SH-SY5Y (cell line): Measurements from ENCODE around the gene DCBLD1.

ENCODE experiments used
- GATA2 ChIP-seq: IDR thresholded peaks from 2 replicates; pipeline ENCODE4 v1.6.1; 2011; ENCODE audit warnings: mild to moderate bottlenecking, low read depth, low read length
- GATA3 ChIP-seq: IDR thresholded peaks from 2 replicates; pipeline ENCODE4 v1.6.1; 2011; ENCODE audit warnings: low read depth, mild to moderate bottlenecking, low read length, moderate library complexity

The DCBLD1 gene

DNA sequence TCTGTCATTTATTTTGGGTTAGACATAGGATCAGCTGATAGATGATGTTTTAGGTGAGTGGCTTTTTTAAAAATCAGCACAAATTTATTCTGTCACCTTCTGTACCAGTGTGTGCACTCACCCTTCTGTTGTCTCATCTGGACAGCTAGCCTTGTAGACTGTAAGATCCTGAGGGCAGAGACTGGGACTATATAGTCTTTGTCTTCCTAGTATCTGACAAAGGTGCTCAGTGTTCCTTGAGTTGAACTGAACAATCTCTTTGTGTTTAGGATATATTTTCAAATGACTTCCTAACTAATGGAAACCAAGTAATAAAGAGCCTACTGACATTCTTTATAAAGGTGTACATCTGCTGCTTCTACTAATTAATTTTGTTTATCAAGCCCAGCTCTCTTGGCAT is 3.0 kb downstream of the DCBLD1 start:
- TF ChIP-seq GATA2, result no peak
- TF ChIP-seq GATA3, result no peak

DNA sequence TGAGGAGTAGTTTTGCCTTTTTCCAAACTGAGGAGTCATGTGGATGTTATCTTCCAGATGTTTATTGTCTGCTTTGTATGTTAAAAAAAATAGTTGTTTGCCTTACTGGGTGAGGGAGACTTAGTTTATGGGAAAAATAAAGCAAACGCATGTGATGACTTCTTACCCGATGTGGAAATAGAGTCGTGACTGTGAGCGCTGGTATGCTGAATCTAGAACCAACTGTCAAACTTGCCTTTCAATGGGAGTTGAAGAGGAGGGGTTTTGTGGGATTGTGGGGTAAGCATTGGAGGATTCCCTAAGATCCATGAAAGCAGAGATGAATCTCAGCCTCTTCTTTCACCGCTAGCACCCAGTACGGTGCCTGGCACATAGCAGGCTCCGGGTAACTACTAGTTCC is 5.3 kb downstream of the DCBLD1 start:
- TF ChIP-seq GATA2 (no peak), GATA3 (no peak)

DNA sequence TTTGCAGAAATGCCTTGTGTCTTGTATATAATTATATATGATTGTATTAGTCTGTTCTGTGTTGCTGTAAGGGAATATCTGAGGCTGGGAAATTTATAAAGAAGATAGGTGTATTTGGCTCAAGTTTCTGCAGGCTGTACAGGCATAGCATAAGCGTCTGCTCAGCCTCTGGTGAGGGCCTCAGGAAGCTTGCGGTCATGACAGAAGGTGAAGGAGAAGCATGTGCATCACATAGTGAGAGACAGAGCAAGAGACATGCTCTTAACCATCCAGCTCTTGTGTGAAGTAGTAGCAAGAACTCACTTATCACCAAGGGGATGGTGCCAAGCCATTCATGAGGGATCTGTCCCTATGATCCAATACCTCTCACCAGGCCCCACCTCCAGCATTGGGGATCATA is 6.5 kb downstream of the DCBLD1 start:
- TF ChIP-seq GATA3, result no peak
- TF ChIP-seq GATA2, result no peak

DNA sequence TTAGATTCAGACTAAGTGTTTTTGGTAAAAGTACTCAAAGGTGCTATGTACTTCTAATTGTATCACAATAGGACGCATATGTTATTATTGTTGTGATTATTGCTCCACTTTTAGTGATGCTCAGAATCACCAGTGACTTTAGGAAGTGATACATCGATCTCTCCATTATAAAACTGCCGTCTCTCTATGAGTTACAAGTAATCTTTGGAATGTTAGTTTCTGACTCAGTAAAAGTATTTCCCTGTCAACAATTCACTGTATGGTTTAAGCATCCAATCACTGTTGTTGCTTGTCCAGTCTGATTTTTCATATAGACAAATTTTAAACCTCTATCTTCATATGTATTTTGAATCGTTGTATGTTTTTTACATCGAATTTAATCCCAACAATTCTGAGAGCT is 9.4 kb downstream of the DCBLD1 start:
- TF ChIP-seq GATA2, result no peak
- no peak for TF ChIP-seq GATA3

- TF ChIP-seq GATA2, result no peak
- no peak for TF ChIP-seq GATA3
These were observed 11.0 kb downstream of the DCBLD1 start for GRCh38 chr6:117493470-117493869.

DNA sequence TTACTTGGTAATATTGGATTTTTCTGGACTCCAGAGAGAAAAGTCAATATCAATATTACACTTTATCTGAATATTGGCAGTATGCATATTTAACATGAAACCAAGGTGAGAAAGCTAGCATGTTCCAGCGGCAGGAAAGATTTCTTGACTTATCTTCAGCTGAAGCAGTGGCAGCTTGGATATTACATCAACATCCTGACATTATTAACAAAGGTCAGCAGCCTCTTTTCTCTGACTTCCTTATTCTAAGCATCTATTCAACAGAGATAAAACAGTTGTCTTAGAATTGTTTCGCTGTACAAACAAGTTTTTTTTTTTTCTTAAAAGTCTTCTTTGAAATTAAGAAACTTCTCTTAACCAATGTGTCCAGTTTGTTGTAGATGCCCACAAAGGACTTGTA is 11.8 kb downstream of the DCBLD1 start:
- no peak for TF ChIP-seq GATA2
- TF ChIP-seq GATA3, result no peak

- TF ChIP-seq GATA2 (no peak), GATA3 (no peak)
These were observed 12.3 kb downstream of the DCBLD1 start for GRCh38 chr6:117494694-117495318.

- TF ChIP-seq GATA2 (no peak), GATA3 (no peak)
These were observed 13.0 kb downstream of the DCBLD1 start for GRCh38 chr6:117495425-117495824.

- no peak for TF ChIP-seq GATA3
- no peak for TF ChIP-seq GATA2
These were observed 13.4 kb downstream of the DCBLD1 start for GRCh38 chr6:117495869-117496268.

- TF ChIP-seq GATA3 (no peak), GATA2 (no peak)
These were observed 14.0 kb downstream of the DCBLD1 start for GRCh38 chr6:117496383-117496990.

- TF ChIP-seq GATA3, result no peak
- TF ChIP-seq GATA2, result no peak
These were observed 14.8 kb downstream of the DCBLD1 start for GRCh38 chr6:117497237-117497636.

DNA sequence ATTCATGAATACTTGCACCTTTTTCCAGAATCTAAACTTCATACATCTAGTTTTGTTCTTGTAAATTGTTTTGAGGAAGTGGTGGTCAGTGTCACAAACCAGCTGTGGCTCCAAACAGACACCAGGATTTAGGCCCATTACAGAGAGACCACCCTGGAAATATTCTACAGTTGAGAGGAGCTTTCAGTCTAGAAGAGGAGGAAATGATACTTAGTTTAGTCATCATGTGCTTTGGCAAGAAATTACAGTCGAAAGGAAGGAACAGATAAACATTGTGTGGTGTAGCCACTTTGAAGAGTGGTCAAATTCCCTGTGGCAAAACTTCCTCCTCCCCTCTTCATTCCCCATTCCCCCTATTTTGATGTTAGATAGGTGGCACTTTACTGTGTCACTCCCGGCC is 15.7 kb downstream of the DCBLD1 start:
- TF ChIP-seq GATA3 (no peak), GATA2 (no peak)

DNA sequence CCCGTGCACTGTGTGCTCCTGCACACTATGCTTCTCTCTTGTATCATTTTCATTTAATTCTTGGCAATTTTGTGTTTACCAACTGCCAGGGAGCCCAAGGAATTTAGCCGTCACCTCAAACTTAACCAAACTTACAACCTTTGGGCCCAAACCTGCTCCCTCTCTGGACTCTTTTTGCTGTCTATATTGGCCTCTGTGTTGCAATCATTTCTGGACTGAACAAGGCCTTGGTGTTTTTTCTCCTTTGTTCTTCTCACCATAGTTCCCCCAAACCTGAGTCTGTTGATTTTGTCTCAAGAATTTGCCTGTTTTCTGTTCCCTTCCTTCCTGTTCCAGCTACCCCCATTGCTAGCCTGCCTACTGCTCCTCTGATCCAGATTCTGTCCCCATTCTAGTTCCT is 19.2 kb downstream of the DCBLD1 start:
- TF ChIP-seq GATA3, result no peak
- TF ChIP-seq GATA2, result no peak

DNA sequence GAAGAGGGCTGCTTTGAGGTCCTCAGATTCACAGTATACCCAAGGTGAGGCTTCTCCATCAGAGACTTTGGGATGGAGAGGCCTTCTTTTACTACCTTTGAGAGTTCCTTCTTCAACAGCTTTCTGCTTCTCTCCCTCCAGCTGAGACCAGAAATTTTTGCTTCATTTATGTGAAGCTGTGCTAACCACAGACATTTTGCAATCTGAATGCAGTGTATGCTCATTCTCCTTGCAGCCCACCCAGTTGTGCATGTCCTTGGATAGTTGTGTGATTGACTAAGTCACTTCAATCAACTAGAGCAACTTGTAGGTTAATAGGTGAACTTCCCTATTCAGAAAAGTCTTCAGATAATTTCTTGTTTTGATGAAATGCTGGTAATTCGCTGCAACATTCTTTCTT is 20.1 kb downstream of the DCBLD1 start:
- TF ChIP-seq GATA3 (no peak), GATA2 (no peak)

GRCh38 chr6:117503211-117503610 is 20.7 kb downstream of the DCBLD1 start:
- no peak for TF ChIP-seq GATA2
- no peak for TF ChIP-seq GATA3

DNA sequence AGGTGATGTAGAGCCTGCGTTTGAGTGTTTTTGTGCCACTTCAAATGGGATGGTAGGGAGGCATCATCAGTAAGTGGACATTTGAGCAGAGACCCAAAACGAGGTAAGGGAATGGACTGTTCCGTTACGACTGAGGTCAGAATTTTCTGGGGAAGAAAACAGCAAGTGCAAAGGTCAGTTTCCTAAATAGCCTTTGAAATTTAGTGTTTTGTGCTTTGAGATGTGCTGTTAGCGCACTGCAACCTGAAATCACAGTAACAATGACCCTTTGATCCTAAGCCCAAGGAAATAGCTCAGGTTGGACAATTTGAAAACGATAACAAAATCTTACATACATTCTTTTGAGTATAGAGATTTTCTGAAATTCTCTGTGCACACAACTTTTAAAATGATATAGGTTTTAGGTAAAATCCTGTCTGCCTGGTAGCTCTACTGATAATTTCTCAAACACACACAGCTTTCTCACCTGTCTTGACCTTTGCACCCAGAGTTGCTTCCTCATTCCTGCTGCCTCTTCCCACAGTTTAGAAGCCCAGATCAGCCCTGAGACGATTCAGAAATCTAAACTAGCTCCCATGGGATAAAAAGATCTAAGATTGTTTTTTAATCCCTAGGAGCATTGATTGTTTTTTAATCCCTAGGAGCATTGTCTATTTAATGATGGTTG is 22.1 kb downstream of the DCBLD1 start:
- TF ChIP-seq GATA2, result no peak
- no peak for TF ChIP-seq GATA3
